ENCODE measurements around the gene PRSS1. TPM values are rescaled to one million over a fixed set of nuclear protein-coding genes. Genes with fewer than 3 reads are reported as not detected.

The PRSS1 gene
- not detected in 2 replicates for total RNA-seq

DNA sequence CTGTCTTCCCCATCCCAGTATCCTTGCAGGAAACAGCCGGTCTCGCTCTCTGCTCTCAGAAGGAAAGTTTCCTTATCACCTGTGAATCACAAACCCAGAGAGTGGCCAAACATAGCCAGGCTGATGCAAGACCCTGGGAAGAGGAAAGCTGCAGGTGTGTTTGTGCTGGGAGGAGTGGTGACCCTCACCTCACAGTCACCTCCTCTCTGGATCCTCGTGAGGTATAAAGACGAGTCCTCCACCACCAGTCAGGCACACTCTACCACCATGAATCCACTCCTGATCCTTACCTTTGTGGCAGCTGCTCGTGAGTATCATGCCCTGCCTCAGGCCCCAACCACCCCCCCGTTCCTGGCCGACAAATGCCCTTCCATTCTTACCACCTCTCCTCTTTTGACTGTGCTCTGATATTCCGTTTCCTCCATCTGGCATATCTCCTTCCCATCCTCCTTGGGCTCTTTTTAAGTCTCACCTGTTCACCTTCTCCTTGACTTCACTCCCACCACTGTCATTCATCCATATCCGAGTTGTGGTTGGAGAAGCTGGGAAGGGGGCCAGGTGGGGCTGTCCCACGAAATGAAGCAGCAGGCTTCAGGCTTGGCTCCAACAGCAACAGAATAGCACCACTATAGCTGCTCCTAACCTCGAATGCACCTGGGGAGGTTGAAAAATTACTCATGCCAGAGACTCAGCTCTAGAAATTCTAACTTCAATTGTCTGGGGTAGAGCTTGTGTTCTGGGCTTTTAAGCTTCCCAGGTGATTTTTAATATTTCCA, at the start of gene PRSS1:
Gene PRSS1, plus strand, starts transcription at position 255 of the 776 bp plus-strand sequence. Its CDS starts 13 bp downstream, at position 268.

DNA sequence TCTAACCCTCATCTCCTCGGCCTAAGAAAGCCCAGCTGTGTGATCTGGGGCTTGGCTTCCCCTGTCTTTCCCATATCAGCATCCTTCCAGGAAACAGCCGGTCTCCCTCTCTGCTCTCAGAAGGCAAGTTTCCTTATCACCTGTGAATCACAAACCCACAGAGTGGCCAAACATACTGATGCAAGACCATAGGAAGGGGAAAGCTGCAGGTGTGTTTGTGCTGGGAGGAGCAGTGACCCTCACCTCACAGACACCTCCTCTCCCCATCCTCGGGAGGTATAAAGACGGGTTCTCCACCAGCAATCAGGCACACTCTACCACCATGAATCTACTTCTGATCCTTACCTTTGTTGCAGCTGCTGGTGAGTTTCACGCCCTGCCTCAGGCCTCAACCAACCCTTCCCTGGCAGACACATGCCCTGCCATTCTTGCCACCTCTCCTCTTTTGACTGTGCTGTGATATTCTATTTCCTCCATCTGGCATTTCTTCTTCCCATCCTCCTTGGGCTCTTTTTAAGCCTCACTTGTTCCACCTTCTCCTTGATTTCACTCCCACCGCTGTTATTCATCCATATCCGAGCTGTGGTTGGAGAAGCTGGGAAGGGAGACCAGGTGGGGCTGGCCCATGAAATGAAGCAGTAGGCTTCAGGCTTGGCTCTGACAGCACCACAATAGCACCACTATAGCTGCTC, 21.5 kb downstream of the PRSS1 start, which contains the start of gene PRSS2:
Gene PRSS2, plus strand, starts transcription at position 310 of the 692 bp plus-strand sequence. Its CDS starts 13 bp downstream, at position 323.

Other genes with a start within 250 kb of the PRSS1 start
- 1.3 TPM in 1 of 2 replicates, not detected in the other for gene PRSS2, start 21.5 kb downstream of the PRSS1 start, total RNA-seq
- 32.3 and 42.5 TPM in 2 replicates for gene EPHB6, start 105.6 kb downstream of the PRSS1 start, total RNA-seq
- not detected in 2 replicates for gene TRPV6, start 136.3 kb downstream of the PRSS1 start, total RNA-seq
- not detected in 2 replicates for gene TRPV5, start 184.3 kb downstream of the PRSS1 start, total RNA-seq
- not detected in 2 replicates for gene LLCFC1, start 190.0 kb downstream of the PRSS1 start, total RNA-seq
- gene KEL, start 212.9 kb downstream of the PRSS1 start, total RNA-seq, result not detected in 2 replicates

Measured in pericardium fibroblast (primary cell).